Tibial nerve (tissue), 4 donors: ENCODE data around the gene SECISBP2L. TPM values are rescaled to one million over a fixed set of nuclear protein-coding genes. Genes with fewer than 3 reads are reported as not detected.

Experiments
- DNase-seq, 2 donors: peaks; one replicate each; pipeline ENCODE4 v3.0.0-alpha.2; 2019; ENCODE audit warnings: low spot score in 2 of 2
- H3K27ac ChIP-seq, 4 donors: fragments of 200-600 bp; sonication (generic) in 3 of 4; one replicate each; pipeline ENCODE4 v1.5.1; 2017 to 2019; ENCODE audit warnings: mild to moderate bottlenecking in 1 of 4
- H3K27me3 ChIP-seq, 2 donors: fragments of 200-600 bp; sonication (generic) in 1 of 2; one replicate each; pipeline versions ENCODE4 v1.5.1 to v1.6.0; 2017 to 2019
- H3K36me3 ChIP-seq, 3 donors: fragments of 200-600 bp; sonication (generic); one replicate each; pipeline ENCODE4 v1.5.1; 2018 to 2019
- H3K4me1 ChIP-seq, 4 donors: fragments of 200-600 bp; sonication (generic) in 3 of 4; one replicate each; pipeline ENCODE4 v1.5.1; 2017 to 2019
- H3K4me3 ChIP-seq, 4 donors: fragments of 200-600 bp; sonication (generic) in 3 of 4; one replicate each; pipeline ENCODE4 v1.5.1; 2017 to 2019; ENCODE audit warnings: mild to moderate bottlenecking in 1 of 4, moderate library complexity in 1 of 4
- H3K9me3 ChIP-seq, 4 donors: fragments of 200-600 bp; sonication (generic) in 3 of 4; one replicate each; pipeline ENCODE4 v1.5.1; 2017 to 2019
- EP300 ChIP-seq, 2 donors: sonication (generic); formaldehyde crosslinking; IDR thresholded peaks; one replicate each; pipeline ENCODE4 v1.6.1; 2017; ENCODE audit warnings: antibody characterized with exemption in 2 of 2, mild to moderate bottlenecking in 1 of 2
- POLR2A ChIP-seq, 2 donors: fragments of 450-650 bp; IDR thresholded peaks; one replicate each; pipeline ENCODE4 v1.6.1; 2017; ENCODE audit warnings: antibody characterized with exemption in 2 of 2, mild to moderate bottlenecking in 2 of 2, moderate library complexity in 2 of 2
- WGBS, 2 donors: methylation state at CpG; one replicate each; pipeline ENCODE4 v1.1.5; 2018; 5-methylcytosine and 5-hydroxymethylcytosine counted together
- total RNA-seq, 4 donors: library from RNA; depleted of rRNA; stranded (reverse); fragments of >200 nt; gene quantifications; one replicate each; pipeline ENCODE4 v1.1.0, GENCODE V29; 2016
- TF ChIP-seq, protein P1 (sequence below), 5 experiments: fragments of 200-600 bp in 3 of 5; fragments of 450-650 bp in 2 of 5; sonication (generic) in 3 of 5; IDR thresholded peaks; one replicate each; pipeline ENCODE4 v1.5.1; 2016 to 2019; ENCODE audit warnings: antibody characterized with exemption in 5 of 5, mild to moderate bottlenecking in 3 of 5, moderate library complexity in 2 of 5

Gene SECISBP2L
- total RNA-seq, 4 donors from 2014 or later: 178 to 324 (median 283) TPM

DNA sequence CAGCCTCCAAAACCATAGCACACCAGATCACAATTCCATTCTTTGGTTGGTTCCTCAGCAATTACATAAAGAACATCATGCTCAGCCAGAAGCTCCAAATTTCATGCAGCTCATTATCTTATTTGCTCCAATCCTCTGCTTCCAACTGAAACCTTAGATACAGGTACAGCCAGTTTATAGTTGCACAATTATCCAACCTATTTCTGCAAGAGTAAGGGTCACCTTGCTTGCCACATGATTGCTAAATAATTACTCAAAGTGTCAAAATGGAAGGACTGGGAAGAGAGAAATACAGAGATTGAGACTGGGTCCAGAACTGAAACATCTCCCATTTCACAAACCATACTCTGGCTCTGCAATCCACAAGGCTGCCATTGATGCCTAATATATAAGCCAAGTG lies 59.1 kb downstream of the SECISBP2L start:
- no peak overlapping the region for H3K27ac ChIP-seq
- peaks cover 0 to 41% (median 1%) of the 10 kb centered on the region in 3 donors for H3K36me3 ChIP-seq
- H3K4me1 ChIP-seq: peaks cover 0 to 63% (median 22%) of the 10 kb centered on the region in 4 donors
- TF ChIP-seq POLR2A (IDR thresholded peaks at IDR 0.05): no peak
- TF ChIP-seq, protein P1, sequence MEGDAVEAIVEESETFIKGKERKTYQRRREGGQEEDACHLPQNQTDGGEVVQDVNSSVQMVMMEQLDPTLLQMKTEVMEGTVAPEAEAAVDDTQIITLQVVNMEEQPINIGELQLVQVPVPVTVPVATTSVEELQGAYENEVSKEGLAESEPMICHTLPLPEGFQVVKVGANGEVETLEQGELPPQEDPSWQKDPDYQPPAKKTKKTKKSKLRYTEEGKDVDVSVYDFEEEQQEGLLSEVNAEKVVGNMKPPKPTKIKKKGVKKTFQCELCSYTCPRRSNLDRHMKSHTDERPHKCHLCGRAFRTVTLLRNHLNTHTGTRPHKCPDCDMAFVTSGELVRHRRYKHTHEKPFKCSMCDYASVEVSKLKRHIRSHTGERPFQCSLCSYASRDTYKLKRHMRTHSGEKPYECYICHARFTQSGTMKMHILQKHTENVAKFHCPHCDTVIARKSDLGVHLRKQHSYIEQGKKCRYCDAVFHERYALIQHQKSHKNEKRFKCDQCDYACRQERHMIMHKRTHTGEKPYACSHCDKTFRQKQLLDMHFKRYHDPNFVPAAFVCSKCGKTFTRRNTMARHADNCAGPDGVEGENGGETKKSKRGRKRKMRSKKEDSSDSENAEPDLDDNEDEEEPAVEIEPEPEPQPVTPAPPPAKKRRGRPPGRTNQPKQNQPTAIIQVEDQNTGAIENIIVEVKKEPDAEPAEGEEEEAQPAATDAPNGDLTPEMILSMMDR (IDR thresholded peaks at IDR 0.05): no peak
- no peak for TF ChIP-seq EP300 (IDR thresholded peaks at IDR 0.05)
- H3K9me3 ChIP-seq: no peaks in the 10 kb centered on the region
- H3K4me3 ChIP-seq: no peak overlapping the region
- H3K27me3 ChIP-seq: no peaks in the 10 kb centered on the region
- no peak for DNase-seq

GRCh38 chr15:48986240-48986639 lies 60.0 kb downstream of the SECISBP2L start:
- Histone ChIP-seq H3K4me1 (peaks cover 0 to 70% (median 26%) of the 10 kb centered on the region in 4 donors), H3K9me3 (no peaks in the 10 kb centered on the region), H3K4me3 (no peak overlapping the region), H3K27ac (peak overlapping the region in 1 of 4 donors; percentile 93), H3K36me3 (peaks cover 0 to 32% (median 0%) of the 10 kb centered on the region in 3 donors), H3K27me3 (no peaks in the 10 kb centered on the region)
- no peak for DNase-seq
- TF ChIP-seq, protein P1 (IDR thresholded peaks at IDR 0.05): no peak
- TF ChIP-seq EP300 (IDR thresholded peaks at IDR 0.05) (no peak), POLR2A (IDR thresholded peaks at IDR 0.05) (no peak)
- 70 to 72% methylated on average over 5 of the region's 5 CpGs for WGBS, 2 donors

DNA sequence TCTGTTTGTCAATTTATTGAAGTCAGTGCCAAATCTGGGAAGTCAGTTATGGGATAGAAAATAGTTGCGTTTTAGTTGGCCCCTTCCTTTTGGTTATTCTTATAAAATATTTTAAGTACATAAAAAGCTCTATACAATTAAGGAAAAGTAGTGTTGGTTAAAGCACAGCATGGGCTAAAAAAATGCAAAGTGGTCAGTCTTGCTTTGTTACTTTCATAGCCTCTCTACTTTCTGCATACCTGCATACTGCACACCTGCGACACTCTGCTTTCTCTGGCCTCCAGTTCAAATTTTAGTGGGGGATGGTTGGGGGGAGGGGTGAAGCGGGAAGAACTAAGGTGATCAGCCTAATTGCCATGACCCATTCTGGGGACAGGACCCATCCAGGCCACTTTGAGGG lies 60.7 kb downstream of the SECISBP2L start:
- H3K27me3 ChIP-seq: no peaks in the 10 kb centered on the region
- H3K9me3 ChIP-seq: no peaks in the 10 kb centered on the region
- peaks cover 0 to 25% (median 0%) of the 10 kb centered on the region in 3 donors for H3K36me3 ChIP-seq
- H3K4me1 ChIP-seq: peaks cover 0 to 67% (median 26%) of the 10 kb centered on the region in 4 donors
- DNase-seq: no peak
- no peak overlapping the region for H3K4me3 ChIP-seq
- peak overlapping the region in 2 of 4 donors; percentile 74 to 93 for H3K27ac ChIP-seq
- 68 to 74% methylated on average over 3 of the region's 3 CpGs for WGBS, 2 donors
- TF ChIP-seq POLR2A (IDR thresholded peaks at IDR 0.05) (no peak), EP300 (IDR thresholded peaks at IDR 0.05) (no peak)
- TF ChIP-seq, protein P1 (IDR thresholded peaks at IDR 0.05): no peak

GRCh38 chr15:48984811-48985352 lies 61.4 kb downstream of the SECISBP2L start:
- TF ChIP-seq, protein P1 (IDR thresholded peaks at IDR 0.05): no peak
- no peak for TF ChIP-seq EP300 (IDR thresholded peaks at IDR 0.05)
- TF ChIP-seq POLR2A (IDR thresholded peaks at IDR 0.05): no peak
- WGBS, 2 donors: 36 to 45% methylated on average over 4 of the region's 4 CpGs
- H3K27me3 ChIP-seq: no peaks in the 10 kb centered on the region
- H3K36me3 ChIP-seq: peaks cover 0 to 18% (median 0%) of the 10 kb centered on the region in 3 donors
- H3K9me3 ChIP-seq: no peaks in the 10 kb centered on the region
- H3K4me1 ChIP-seq: peaks cover 0 to 61% (median 26%) of the 10 kb centered on the region in 4 donors
- H3K27ac ChIP-seq: peak overlapping the region in 3 of 4 donors; percentile 1 to 93 (median 74)
- no peak overlapping the region for H3K4me3 ChIP-seq
- DNase-seq: no peak

DNA sequence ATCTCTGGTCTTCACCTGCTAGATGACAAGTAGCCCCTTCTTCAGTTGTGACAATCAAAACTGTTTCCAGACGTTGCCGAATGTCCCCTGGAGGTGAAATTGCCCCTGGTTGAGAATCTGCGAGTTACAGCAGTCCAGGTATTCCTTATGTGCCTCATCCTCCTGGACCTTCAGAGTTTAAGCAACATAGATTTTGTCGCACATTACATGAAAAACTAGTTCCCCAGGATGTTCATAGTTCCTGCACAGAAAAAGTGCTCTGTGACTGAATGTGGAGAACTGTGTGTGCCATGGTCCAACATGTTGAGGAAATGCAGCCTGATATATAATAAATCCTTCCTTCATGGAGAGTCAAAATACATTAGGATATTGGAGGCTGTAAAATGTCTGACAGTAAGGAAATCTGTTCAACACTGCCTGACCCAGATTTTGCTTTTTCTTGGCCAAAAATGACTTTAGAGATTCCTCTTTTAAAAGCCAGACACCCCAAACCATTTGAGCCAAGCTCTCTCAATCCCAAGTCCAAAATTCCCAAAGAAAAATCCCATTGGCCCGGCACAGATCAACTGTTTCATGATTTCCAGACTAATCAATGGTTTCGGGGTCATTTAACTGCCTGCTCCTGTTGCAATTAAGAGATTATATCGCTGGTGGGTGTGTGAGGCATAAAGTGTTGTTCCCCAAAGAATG lies 62.1 kb downstream of the SECISBP2L start:
- Histone ChIP-seq H3K4me3 (no peak overlapping the region), H3K36me3 (peaks cover 0 to 12% (median 0%) of the 10 kb centered on the region in 3 donors), H3K27me3 (no peaks in the 10 kb centered on the region), H3K27ac (peak overlapping the region in 3 of 4 donors; percentile 1 to 93 (median 74)), H3K4me1 (peaks cover 0 to 53% (median 26%) of the 10 kb centered on the region in 4 donors), H3K9me3 (no peaks in the 10 kb centered on the region)
- no peak for DNase-seq
- WGBS, 2 donors: 66 to 70% methylated on average over 7 of the region's 7 CpGs
- no peak for TF ChIP-seq POLR2A (IDR thresholded peaks at IDR 0.05)
- TF ChIP-seq, protein P1 (IDR thresholded peaks at IDR 0.05): no peak
- no peak for TF ChIP-seq EP300 (IDR thresholded peaks at IDR 0.05)
